SK-N-SH treated with all-trans-retinoic acid at 6 μM for 48 hours (cell line): ENCODE results near the gene B3GAT1.
"Not testable (repeated sequence)": the region's sequence is repeated elsewhere in the genome, so short reads cannot be mapped to it uniquely, and the experiment has no call there.

Experiments
- ATAC-seq: fragments of 200-7000 bp; cut with Tn5 transposase; 3 replicates; pipeline ENCODE4 v1.9.1; 2020; ENCODE audit warnings: mild to moderate bottlenecking, moderate library complexity
- ARNTL ChIP-seq: fragments of 450-650 bp; formaldehyde crosslinking; IDR thresholded peaks from 2 replicates; pipeline ENCODE4 v1.5.0; 2020; ENCODE audit warnings: low read depth, mild to moderate bottlenecking, moderate library complexity, borderline replicate concordance
- BACH2 ChIP-seq: fragments of 250-450 bp; sonication (Bioruptor Pico); IDR thresholded peaks from 2 replicates; pipeline ENCODE4 v1.9.0; 2021; ENCODE audit warnings: mild to moderate bottlenecking, borderline replicate concordance
- CREB5 ChIP-seq: fragments of 250-450 bp; sonication (Bioruptor Pico); IDR thresholded peaks from 2 replicates; pipeline ENCODE4 v1.5.1; 2020; ENCODE audit warnings: low read depth, mild to moderate bottlenecking, moderate library complexity
- CSDC2 ChIP-seq: fragments of 250-450 bp; sonication (Bioruptor Pico); IDR thresholded peaks from 2 replicates; pipeline ENCODE4 v1.5.0; 2020; ENCODE audit warnings: mild to moderate bottlenecking, moderate library complexity
- CSRNP3 ChIP-seq: fragments of 250-450 bp; sonication (Bioruptor Pico); IDR thresholded peaks from 2 replicates; pipeline ENCODE4 v1.5.1; 2021; ENCODE audit warnings: mild to moderate bottlenecking, moderate library complexity
- ESRRG ChIP-seq: fragments of 250-450 bp; sonication (Bioruptor Pico); IDR thresholded peaks from 2 replicates; pipeline ENCODE4 v1.6.1; 2021; ENCODE audit warnings: mild to moderate bottlenecking
- GLIS3 ChIP-seq: fragments of 250-450 bp; sonication (Bioruptor Pico); IDR thresholded peaks from 2 replicates; pipeline ENCODE4 v1.5.0; 2020; ENCODE audit warnings: mild to moderate bottlenecking, moderate library complexity
- ISL1 ChIP-seq: fragments of 250-450 bp; sonication (Bioruptor Pico); IDR thresholded peaks from 2 replicates; pipeline ENCODE4 v2.1.2; 2022; ENCODE audit warnings: mild to moderate bottlenecking, moderate library complexity
- OSR1 ChIP-seq: fragments of 250-450 bp; sonication (Bioruptor Pico); IDR thresholded peaks from 2 replicates; pipeline ENCODE4 v1.8.0; 2022; ENCODE audit warnings: moderate library complexity, mild to moderate bottlenecking, inconsistent platforms
- PATZ1 ChIP-seq: fragments of 250-450 bp; sonication (Bioruptor Pico); IDR thresholded peaks from 2 replicates; pipeline ENCODE4 v1.8.0; 2020; ENCODE audit warnings: mild to moderate bottlenecking, moderate library complexity, borderline replicate concordance
- PPARA ChIP-seq: fragments of 250-450 bp; sonication (Bioruptor Pico); IDR thresholded peaks from 2 replicates; pipeline ENCODE4 v1.5.0; 2020; ENCODE audit warnings: mild to moderate bottlenecking, borderline replicate concordance
- RARB ChIP-seq: fragments of 250-450 bp; sonication (Bioruptor Pico); IDR thresholded peaks from 2 replicates; pipeline ENCODE4 v1.8.0; 2021; ENCODE audit warnings: mild to moderate bottlenecking, moderate library complexity
- SNAI2 ChIP-seq: fragments of 250-450 bp; sonication (Bioruptor Pico); IDR thresholded peaks from 2 replicates; pipeline ENCODE4 v1.5.0; 2020; ENCODE audit warnings: mild to moderate bottlenecking, moderate library complexity
- TCF4 ChIP-seq: fragments of 250-450 bp; sonication (Bioruptor Pico); IDR thresholded peaks from 2 replicates; pipeline ENCODE4 v1.8.0; 2021; ENCODE audit warnings: mild to moderate bottlenecking, moderate library complexity, borderline replicate concordance
- TSHZ2 ChIP-seq: fragments of 250-450 bp; sonication (Bioruptor Pico); IDR thresholded peaks from 2 replicates; pipeline ENCODE4 v1.5.0; 2020; ENCODE audit warnings: mild to moderate bottlenecking, moderate library complexity
- ZC3H10 ChIP-seq: fragments of 250-450 bp; sonication (Bioruptor Pico); IDR thresholded peaks from 2 replicates; pipeline ENCODE4 v1.5.1; 2021; ENCODE audit warnings: mild to moderate bottlenecking, moderate library complexity
- ZFP30 ChIP-seq: fragments of 450-650 bp; formaldehyde crosslinking; IDR thresholded peaks from 2 replicates; pipeline ENCODE4 v1.5.0; 2022; ENCODE audit warnings: mild to moderate bottlenecking, moderate library complexity
- ZNF565 ChIP-seq: fragments of 450-650 bp; formaldehyde crosslinking; conservative IDR thresholded peaks from 2 replicates; pipeline ENCODE4 v1.5.0; 2020; ENCODE audit warnings: low read depth, mild to moderate bottlenecking, moderate library complexity
- ZNF70 ChIP-seq: fragments of 450-650 bp; formaldehyde crosslinking; IDR thresholded peaks from 2 replicates; pipeline ENCODE4 v1.5.0; 2020; ENCODE audit warnings: mild to moderate bottlenecking, moderate library complexity
- ZNF8 ChIP-seq: fragments of 450-650 bp; formaldehyde crosslinking; IDR thresholded peaks from 2 replicates; pipeline ENCODE4 v1.5.0; 2020; ENCODE audit warnings: mild to moderate bottlenecking, moderate library complexity
- TF ChIP-seq, protein P1 (sequence below): fragments of 250-450 bp; sonication (Bioruptor Pico); IDR thresholded peaks from 2 replicates; pipeline ENCODE4 v1.8.0; 2021; ENCODE audit warnings: low read depth, mild to moderate bottlenecking, moderate library complexity, borderline replicate concordance

B3GAT1 gene

GRCh38 chr11:134447696-134448095, 35.7 kb upstream of the B3GAT1 start (continued):
- no peak for TF ChIP-seq CREB5 (CRISPR knock-in tag)
- no peak for TF ChIP-seq SNAI2 (CRISPR knock-in tag)
- no peak for TF ChIP-seq RARB (CRISPR knock-in tag)
- TF ChIP-seq ARNTL (CRISPR knock-in tag): no peak

GRCh38 chr11:134445601-134446325, 33.7 kb upstream of the B3GAT1 start:
- no peak for ATAC-seq

DNA sequence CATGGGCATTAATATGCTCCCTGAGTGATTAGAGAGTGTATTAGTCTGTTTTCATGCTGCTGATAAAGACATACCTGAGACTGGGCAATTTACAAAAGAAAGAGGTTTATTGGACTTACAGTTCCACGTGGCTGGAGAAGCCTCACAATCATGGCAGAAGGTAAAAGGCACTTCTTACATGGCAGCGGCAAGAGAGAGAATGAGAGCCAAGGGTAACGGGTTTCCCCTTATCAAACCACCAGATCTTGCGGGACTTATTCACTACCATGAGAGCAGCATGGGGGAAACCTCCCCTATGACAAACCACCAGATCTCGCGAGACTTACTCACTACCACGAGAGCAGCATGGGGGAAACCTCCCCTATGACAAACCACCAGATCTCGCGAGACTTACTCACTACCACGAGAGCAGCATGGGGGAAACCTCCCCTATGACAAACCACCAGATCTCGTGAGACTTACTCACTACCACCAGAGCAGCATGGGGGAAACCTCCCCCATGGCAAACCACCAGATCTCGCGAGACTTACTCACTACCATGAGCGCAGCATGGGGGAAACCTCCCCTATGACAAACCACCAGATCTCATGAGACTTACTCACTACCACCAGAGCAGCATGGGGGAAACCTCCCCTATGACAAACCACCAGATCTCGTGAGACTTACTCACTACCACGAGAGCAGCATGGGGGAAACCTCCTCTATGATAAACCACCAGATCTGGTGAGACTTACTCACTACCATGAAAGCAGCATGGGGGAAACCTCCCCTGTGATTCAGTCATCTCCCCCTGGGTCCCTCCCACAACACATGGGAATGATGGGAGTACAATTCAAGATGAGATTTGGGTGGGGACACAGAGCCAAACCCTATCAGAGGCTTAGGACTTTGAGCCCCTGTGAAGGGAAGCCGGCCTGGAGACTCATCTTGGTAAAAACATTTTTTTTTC, 32.4 kb upstream of the B3GAT1 start:
- ATAC-seq: not testable (repeated sequence)

More at GRCh38 chr11:134445601-134446325, 33.7 kb upstream of the B3GAT1 start:
- TF ChIP-seq ISL1 (CRISPR knock-in tag) (no peak), TCF4 (CRISPR knock-in tag) (no peak), CSDC2 (CRISPR knock-in tag) (no peak), BACH2 (CRISPR knock-in tag) (no peak), PPARA (no peak), ZC3H10 (CRISPR knock-in tag) (no peak), OSR1 (no peak)

DNA sequence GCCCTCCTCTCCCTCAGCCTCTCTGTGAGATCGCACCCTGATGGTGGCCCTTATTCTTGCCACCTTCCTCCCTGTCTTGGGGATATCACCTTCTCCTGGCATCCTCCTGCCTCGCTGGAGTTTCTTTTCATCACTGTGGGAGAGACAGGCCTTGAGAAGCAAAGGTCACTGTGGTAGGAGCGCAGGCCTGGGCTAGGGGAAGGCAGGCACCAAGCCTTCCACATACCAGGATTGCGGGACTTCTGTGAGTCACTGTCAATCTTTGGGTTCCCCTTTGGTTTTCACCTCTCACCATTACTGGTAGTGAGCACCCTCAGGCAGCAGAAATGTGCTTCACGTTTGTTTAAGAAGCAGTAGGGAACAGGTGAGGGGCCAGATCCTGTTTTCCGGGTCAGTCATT, 31.2 kb upstream of the B3GAT1 start:
- no peak for ATAC-seq
- TF ChIP-seq ESRRG: no peak

GRCh38 chr11:134442246-134442645, 30.2 kb upstream of the B3GAT1 start:
- ATAC-seq: no peak
- TF ChIP-seq SNAI2 (CRISPR knock-in tag) (no peak), ZNF565 (CRISPR knock-in tag) (no peak), ARNTL (CRISPR knock-in tag) (no peak), ESRRG (no peak), CSDC2 (CRISPR knock-in tag) (no peak)
- TF ChIP-seq, all 23 proteins: peak for 0

DNA sequence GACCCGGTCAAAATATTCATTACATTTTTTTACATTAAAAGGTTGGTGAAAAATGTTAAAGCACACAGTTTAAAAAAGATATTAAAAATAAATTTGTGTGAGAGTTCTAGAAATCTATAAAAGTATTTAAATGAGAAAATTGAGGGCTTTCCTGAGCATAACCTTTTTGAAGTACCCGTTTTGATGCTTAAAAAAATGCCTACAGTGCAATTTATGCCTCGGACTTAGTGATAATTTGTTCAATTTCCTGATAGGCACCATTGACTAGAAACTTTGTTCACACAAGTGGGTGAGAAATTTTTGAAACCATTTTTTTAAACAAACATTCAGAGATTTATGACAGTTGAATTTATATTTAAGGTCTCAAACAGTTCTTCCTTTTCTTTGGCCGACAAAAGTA, 29.7 kb upstream of the B3GAT1 start:
- TF ChIP-seq GLIS3 (CRISPR knock-in tag): no peak
- TF ChIP-seq PPARA: no peak
- TF ChIP-seq ZFP30: no peak
- no peak for TF ChIP-seq TSHZ2
- TF ChIP-seq ZNF70: no peak
- no peak for TF ChIP-seq ZC3H10 (CRISPR knock-in tag)
- no peak for TF ChIP-seq CSRNP3
- TF ChIP-seq, protein P1, sequence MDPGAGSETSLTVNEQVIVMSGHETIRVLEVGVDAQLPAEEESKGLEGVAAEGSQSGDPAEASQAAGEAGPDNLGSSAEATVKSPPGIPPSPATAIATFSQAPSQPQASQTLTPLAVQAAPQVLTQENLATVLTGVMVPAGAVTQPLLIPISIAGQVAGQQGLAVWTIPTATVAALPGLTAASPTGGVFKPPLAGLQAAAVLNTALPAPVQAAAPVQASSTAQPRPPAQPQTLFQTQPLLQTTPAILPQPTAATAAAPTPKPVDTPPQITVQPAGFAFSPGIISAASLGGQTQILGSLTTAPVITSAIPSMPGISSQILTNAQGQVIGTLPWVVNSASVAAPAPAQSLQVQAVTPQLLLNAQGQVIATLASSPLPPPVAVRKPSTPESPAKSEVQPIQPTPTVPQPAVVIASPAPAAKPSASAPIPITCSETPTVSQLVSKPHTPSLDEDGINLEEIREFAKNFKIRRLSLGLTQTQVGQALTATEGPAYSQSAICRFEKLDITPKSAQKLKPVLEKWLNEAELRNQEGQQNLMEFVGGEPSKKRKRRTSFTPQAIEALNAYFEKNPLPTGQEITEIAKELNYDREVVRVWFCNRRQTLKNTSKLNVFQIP (CRISPR knock-in tag): no peak
- TF ChIP-seq PATZ1 (CRISPR knock-in tag): no peak
- TF ChIP-seq SNAI2 (CRISPR knock-in tag): no peak
- no peak for TF ChIP-seq BACH2 (CRISPR knock-in tag)
- no peak for TF ChIP-seq ZNF565 (CRISPR knock-in tag)
- no peak for TF ChIP-seq ZNF8 (CRISPR knock-in tag)
- TF ChIP-seq ESRRG: no peak
- no peak for TF ChIP-seq ISL1 (CRISPR knock-in tag)
- ATAC-seq: no peak
